Vagina (tissue), 2 donors: ENCODE results near the gene MYH9. TPM values are rescaled to one million over a fixed set of nuclear protein-coding genes. Genes with fewer than 3 reads are reported as not detected.

Source experiments
- DNase-seq, 2 donors: peaks; one replicate each; pipeline ENCODE4 v3.0.0-alpha.2; 2017; ENCODE audit errors: extremely low spot score in 2 of 2
- H3K27ac ChIP-seq: fragments of 200-600 bp; sonication (generic); one replicate; pipeline ENCODE4 v1.5.1; 2019
- H3K27me3 ChIP-seq: fragments of 200-600 bp; sonication (generic); one replicate; pipeline ENCODE4 v1.5.1; 2019
- H3K36me3 ChIP-seq, 2 donors: fragments of 200-600 bp; sonication (generic); one replicate each; pipeline ENCODE4 v1.5.1; 2017 to 2019
- H3K4me1 ChIP-seq: fragments of 200-600 bp; sonication (generic); one replicate; pipeline ENCODE4 v1.5.1; 2019
- H3K4me3 ChIP-seq, 2 donors: fragments of 200-600 bp; sonication (generic); 1 replicate in 1 of 2; 2 replicates in 1 of 2; pipeline ENCODE4 v1.5.1; 2016 to 2019
- H3K9me3 ChIP-seq: fragments of 200-600 bp; sonication (generic); one replicate; pipeline ENCODE4 v1.5.1; 2019
- CTCF ChIP-seq, 3 experiments: fragments of 450-650 bp in 2 of 3; fragments of 200-600 bp in 1 of 3; sonication (generic) in 1 of 3; IDR thresholded peaks; one replicate each; pipeline ENCODE4 v1.5.1; 2017 to 2019; ENCODE audit warnings: antibody characterized with exemption in 3 of 3, mild to moderate bottlenecking in 2 of 3, moderate library complexity in 2 of 3
- POLR2A ChIP-seq, 2 donors: fragments of 450-650 bp; IDR thresholded peaks; one replicate each; pipeline ENCODE4 v1.6.1; 2017; ENCODE audit warnings: antibody characterized with exemption in 2 of 2, mild to moderate bottlenecking in 2 of 2, moderate library complexity in 2 of 2
- POLR2AphosphoS5 ChIP-seq, 2 donors: sonication (generic); formaldehyde crosslinking; IDR thresholded peaks; one replicate each; pipeline ENCODE4 v1.9.0; 2017; ENCODE audit warnings: antibody characterized with exemption in 2 of 2, mild to moderate bottlenecking in 2 of 2, low read depth in 1 of 2; ENCODE audit not compliant: insufficient read depth in 1 of 2
- intact Hi-C: fragments of 100-400 bp; cut with DNase I; formaldehyde crosslinking; loops from one replicate; pipeline ENCODE4 v1.15.1; 2023
- total RNA-seq: library from RNA; depleted of rRNA; stranded (reverse); fragments of >200 nt; gene quantifications from one replicate; pipeline ENCODE4 v1.2.3, GENCODE V29; 2016

MYH9 gene
- total RNA-seq, 1 donor from 2014 or later: 333 TPM

- Histone ChIP-seq H3K27me3 (no peaks in the 10 kb centered on the region), H3K36me3 (no peaks in the 10 kb centered on the region), H3K4me3 (no peak overlapping the region), H3K9me3 (no peaks in the 10 kb centered on the region), H3K4me1 (peaks cover 24% of the 10 kb centered on the region), H3K27ac (peak overlapping the region; percentile 1)
- no peak for TF ChIP-seq POLR2A (IDR thresholded peaks at IDR 0.05)
- no peak for TF ChIP-seq CTCF (IDR thresholded peaks at IDR 0.05)
- peak in 1 of 2 donors; percentile 57 for TF ChIP-seq POLR2AphosphoS5 (IDR thresholded peaks at IDR 0.05; ENCODE audit: insufficient read depth in 1 of 2, low read depth in 1 of 2)
- intact Hi-C loops: no loop called here
- DNase-seq: no peak
Observed at GRCh38 chr22:36417281-36417686, 29.5 kb upstream of the MYH9 start.

- Histone ChIP-seq H3K9me3 (no peaks in the 10 kb centered on the region), H3K27ac (no peak overlapping the region), H3K4me3 (no peak overlapping the region), H3K4me1 (peaks cover 25% of the 10 kb centered on the region), H3K27me3 (no peaks in the 10 kb centered on the region), H3K36me3 (no peaks in the 10 kb centered on the region)
- intact Hi-C loops: no loop called here
- DNase-seq: no peak
- TF ChIP-seq POLR2A (IDR thresholded peaks at IDR 0.05): no peak
- TF ChIP-seq CTCF (IDR thresholded peaks at IDR 0.05): no peak
- no peak for TF ChIP-seq POLR2AphosphoS5 (IDR thresholded peaks at IDR 0.05; ENCODE audit: insufficient read depth in 1 of 2, low read depth in 1 of 2)
Observed at GRCh38 chr22:36415415-36416168, 27.8 kb upstream of the MYH9 start.

- no peak for DNase-seq
- H3K4me1 ChIP-seq: peaks cover 17% of the 10 kb centered on the region
- intact Hi-C loops: no loop called here
- no peaks in the 10 kb centered on the region for H3K27me3 ChIP-seq
- no peak overlapping the region for H3K27ac ChIP-seq
- no peak for TF ChIP-seq POLR2AphosphoS5 (IDR thresholded peaks at IDR 0.05; ENCODE audit: insufficient read depth in 1 of 2, low read depth in 1 of 2)
- TF ChIP-seq POLR2A (IDR thresholded peaks at IDR 0.05): no peak
- no peak for TF ChIP-seq CTCF (IDR thresholded peaks at IDR 0.05)
- H3K36me3 ChIP-seq: no peaks in the 10 kb centered on the region
- no peak overlapping the region for H3K4me3 ChIP-seq
- no peaks in the 10 kb centered on the region for H3K9me3 ChIP-seq
Observed at GRCh38 chr22:36413022-36413775, 25.4 kb upstream of the MYH9 start.

GRCh38 chr22:36411589-36412258 is 24.0 kb upstream of the MYH9 start:
- DNase-seq: no peak
- intact Hi-C loops: no loop called here

More at GRCh38 chr22:36411589-36412258, 24.0 kb upstream of the MYH9 start:
- TF ChIP-seq POLR2AphosphoS5 (IDR thresholded peaks at IDR 0.05; ENCODE audit: insufficient read depth in 1 of 2, low read depth in 1 of 2): no peak
- no peak for TF ChIP-seq CTCF (IDR thresholded peaks at IDR 0.05)
- no peak for TF ChIP-seq POLR2A (IDR thresholded peaks at IDR 0.05)
- Histone ChIP-seq H3K4me3 (no peak overlapping the region), H3K27me3 (no peaks in the 10 kb centered on the region), H3K36me3 (no peaks in the 10 kb centered on the region), H3K4me1 (peaks cover 17% of the 10 kb centered on the region), H3K27ac (no peak overlapping the region), H3K9me3 (no peaks in the 10 kb centered on the region)
